GM12891 (cell line): ENCODE measurements around the gene SDC4.

Experiments
- DNase-seq: peaks from one replicate; pipeline ENCODE4 v3.0.0; 2011; ENCODE audit warnings: low spot score; ENCODE audit not compliant: insufficient read length
- FAIRE-seq: peaks from 2 replicates; lab custom pipeline; 2011; peaks lifted over from hg19 to GRCh38; lab: Jason Lieb, UNC
- PAX5 ChIP-seq: IDR thresholded peaks from 2 replicates; pipeline ENCODE4 v1.6.1; 2011; ENCODE audit warnings: low read length, moderate library complexity, mild to moderate bottlenecking; ENCODE audit not compliant: insufficient read depth, severe bottlenecking
- POLR2A ChIP-seq: IDR thresholded peaks from 2 replicates; pipeline ENCODE4 v1.6.1; 2011; ENCODE audit warnings: low read depth, low read length, control low read depth
- POLR2AphosphoS5 ChIP-seq: IDR thresholded peaks from 2 replicates; pipeline ENCODE4 v1.6.1; 2011; ENCODE audit warnings: low read depth, low read length, control low read depth
- POU2F2 ChIP-seq: IDR thresholded peaks from 2 replicates; pipeline ENCODE4 v1.6.1; 2011; ENCODE audit warnings: low read depth, mild to moderate bottlenecking, control low read depth, low read length, moderate library complexity
- SPI1 ChIP-seq: IDR thresholded peaks from 2 replicates; pipeline ENCODE4 v1.6.1; 2011; ENCODE audit warnings: low read depth, low read length, control low read depth
- TAF1 ChIP-seq: IDR thresholded peaks from 2 replicates; pipeline ENCODE4 v1.6.1; 2011; ENCODE audit warnings: low read depth, low read length, control low read depth

SDC4 gene

DNA sequence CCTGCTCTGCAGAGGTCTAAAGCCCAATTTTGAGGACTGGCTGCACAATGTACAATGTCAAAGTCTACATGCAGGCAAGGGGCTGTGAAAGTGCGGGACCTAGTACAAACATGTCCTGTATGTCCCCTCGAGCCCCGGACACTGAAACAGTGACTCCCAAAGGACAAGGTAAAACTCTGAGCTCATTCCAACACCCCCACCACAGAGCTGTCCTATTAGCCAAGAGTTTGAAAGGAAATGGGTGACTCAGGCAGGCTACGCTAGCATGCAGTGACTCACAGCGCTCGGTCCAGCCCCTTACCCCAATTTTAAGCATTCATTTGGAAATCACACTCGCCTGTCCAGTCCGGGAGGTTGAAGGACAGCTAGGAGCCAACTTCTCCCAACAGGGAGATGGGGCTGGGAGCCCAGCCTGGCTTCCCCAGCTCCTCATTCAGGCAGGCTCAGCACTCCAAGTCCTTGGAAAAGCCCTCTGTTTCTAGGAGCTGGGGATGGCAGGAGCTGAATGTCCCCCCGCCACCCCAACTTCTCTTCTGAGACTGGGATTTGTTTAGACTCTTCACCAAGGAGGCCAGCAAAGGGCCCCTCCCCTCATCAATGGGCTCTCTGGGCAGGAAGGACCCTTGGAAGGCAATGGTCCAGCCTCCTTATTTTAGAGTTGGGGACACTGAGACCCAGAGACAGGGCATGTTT is 3.9 kb downstream of the SDC4 start:
- DNase-seq: no peak
- FAIRE-seq: no peak
- TF ChIP-seq SPI1 (no peak), TAF1 (no peak), POLR2A (no peak), PAX5 (no peak), POLR2AphosphoS5 (no peak), POU2F2 (no peak)

- no peak for DNase-seq
- no peak for TF ChIP-seq SPI1
- TF ChIP-seq POLR2AphosphoS5: no peak
- no peak for TF ChIP-seq POU2F2
- TF ChIP-seq POLR2A: no peak
- TF ChIP-seq TAF1: no peak
- FAIRE-seq: no peak
Observed at GRCh38 chr20:45343532-45344167, 4.6 kb downstream of the SDC4 start.

DNA sequence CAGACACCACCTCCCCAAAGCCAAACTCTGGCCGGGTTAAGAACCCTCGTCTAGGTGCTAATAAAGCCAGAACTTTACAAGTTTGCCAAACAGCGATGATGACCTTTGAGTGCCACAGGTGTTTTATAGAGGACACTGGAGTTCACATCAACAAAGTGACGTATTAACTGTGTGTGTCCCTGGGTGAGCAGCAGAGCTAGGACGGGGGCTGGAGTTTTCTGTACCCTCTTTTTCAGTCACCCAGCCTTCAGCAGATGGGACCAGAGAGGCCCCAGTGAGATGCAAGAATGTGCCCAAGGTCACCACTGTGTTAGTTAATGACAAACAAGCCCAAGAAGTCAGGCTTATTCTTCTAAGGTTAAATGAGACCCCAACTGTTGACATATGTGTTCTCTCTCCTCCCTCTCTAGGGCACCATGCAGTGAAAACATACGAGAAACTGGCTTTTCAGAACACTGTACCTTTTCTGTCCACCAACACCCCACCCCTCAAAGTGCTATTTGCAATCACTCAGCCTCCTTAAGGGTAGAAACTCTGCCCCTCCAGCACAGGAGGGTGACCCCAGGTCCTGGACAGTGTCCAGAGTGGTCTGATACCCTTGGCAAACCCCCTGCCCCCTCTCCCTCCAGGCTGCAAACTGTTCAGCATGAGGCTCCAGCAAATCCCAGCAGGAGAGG is 5.2 kb downstream of the SDC4 start:
- no peak for FAIRE-seq
- DNase-seq: no peak
- no peak for TF ChIP-seq TAF1
- no peak for TF ChIP-seq SPI1
- no peak for TF ChIP-seq POLR2A

- DNase-seq (no peak), FAIRE-seq (no peak)
- no peak for TF ChIP-seq PAX5
- no peak for TF ChIP-seq TAF1
- TF ChIP-seq POU2F2: no peak
- TF ChIP-seq SPI1: no peak
- TF ChIP-seq POLR2A: no peak
- no peak for TF ChIP-seq POLR2AphosphoS5
Observed at GRCh38 chr20:45341939-45342854, 6.0 kb downstream of the SDC4 start.

DNA sequence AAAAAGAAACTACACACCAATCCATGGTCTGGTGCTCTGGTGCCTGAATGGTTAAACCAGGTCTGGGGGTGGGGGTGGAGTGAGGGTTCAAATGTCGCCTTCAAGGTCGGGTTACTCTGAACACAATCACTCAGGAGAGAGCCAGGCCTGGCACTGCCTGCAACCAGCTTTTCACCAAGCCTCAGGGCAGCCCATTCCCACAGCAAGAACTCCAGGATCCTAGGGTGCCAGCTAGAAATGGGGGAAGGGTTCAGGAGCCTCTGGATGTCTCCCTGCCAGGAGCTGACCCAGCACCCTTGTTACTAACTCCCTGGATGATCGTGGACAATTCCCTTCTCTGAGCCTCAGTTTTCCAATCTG is 6.7 kb downstream of the SDC4 start:
- FAIRE-seq (no peak), DNase-seq (no peak)
- TF ChIP-seq POU2F2 (no peak), TAF1 (no peak), PAX5 (no peak), SPI1 (no peak), POLR2AphosphoS5 (no peak), POLR2A (no peak)

DNA sequence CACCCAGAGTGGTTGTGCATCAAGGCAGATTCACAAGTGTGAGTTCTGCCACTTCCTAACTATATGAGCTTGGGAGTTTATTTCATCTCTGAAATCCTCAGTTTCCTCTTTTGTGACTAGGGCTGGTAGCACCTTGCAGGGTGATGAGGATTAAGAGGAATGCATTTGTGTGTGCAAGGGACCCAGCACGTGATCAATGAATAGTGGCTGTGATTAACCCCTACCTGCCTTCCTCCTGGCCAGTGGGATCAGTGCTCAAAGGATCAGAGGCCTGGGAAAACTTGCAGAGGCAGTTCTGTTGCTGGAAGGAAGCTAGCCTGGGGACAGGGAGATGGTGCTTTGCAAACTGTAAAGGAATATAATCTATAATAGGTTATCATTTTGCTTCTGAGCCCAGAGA is 7.3 kb downstream of the SDC4 start:
- TF ChIP-seq SPI1 (no peak), POLR2AphosphoS5 (no peak), POU2F2 (no peak), TAF1 (no peak), PAX5 (no peak), POLR2A (no peak)
- DNase-seq (no peak), FAIRE-seq (no peak)

- FAIRE-seq: no peak
- DNase-seq: no peak
- TF ChIP-seq POU2F2: no peak
- peak; percentile 23; the same call in 1 of the 2 replicates for TF ChIP-seq SPI1
Observed at GRCh38 chr20:45340236-45340847, 7.9 kb downstream of the SDC4 start.

GRCh38 chr20:45339799-45340198 is 8.4 kb downstream of the SDC4 start:
- TF ChIP-seq POLR2A: no peak
- TF ChIP-seq POU2F2: no peak
- no peak for TF ChIP-seq POLR2AphosphoS5
- TF ChIP-seq PAX5: no peak
- TF ChIP-seq TAF1: no peak
- peak; percentile 15; the same call in 1 of the 2 replicates for TF ChIP-seq SPI1
- no peak for FAIRE-seq
- no peak for DNase-seq

DNA sequence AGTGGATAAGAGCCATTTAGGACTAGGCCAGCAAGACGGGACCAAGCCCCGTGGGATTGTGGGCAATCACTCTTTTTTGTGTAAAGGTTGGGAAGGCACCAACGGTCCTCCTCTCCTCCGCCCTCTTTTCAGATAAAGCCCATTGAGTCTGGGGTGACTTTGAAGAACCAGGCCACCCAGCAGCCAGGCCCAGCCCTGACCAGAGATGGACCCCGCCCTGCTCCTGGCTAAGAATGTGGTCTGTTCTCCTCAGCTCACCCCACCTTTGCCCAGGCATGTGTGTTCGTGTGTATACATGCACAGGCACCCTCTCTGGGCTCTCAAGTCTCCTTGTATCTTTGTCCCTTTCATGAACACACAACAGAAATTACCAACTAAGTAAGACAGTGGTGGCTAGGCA is 9.1 kb downstream of the SDC4 start:
- no peak for DNase-seq
- no peak for FAIRE-seq

More for the DNA sequence above, 9.1 kb downstream of the SDC4 start:
- TF ChIP-seq SPI1 (no peak), POLR2A (no peak), POU2F2 (no peak), PAX5 (no peak), POLR2AphosphoS5 (no peak), TAF1 (no peak)
